SK-N-SH (cell line): ENCODE results near the gene NPFF. TPM values are rescaled to one million over a fixed set of nuclear protein-coding genes. Genes with fewer than 3 reads are reported as not detected.

ENCODE experiments used
- CTCF ChIA-PET: fragments of 300-600, 350-600 bp; formaldehyde crosslinking; extraction: SDS; loops from one replicate; lab custom pipeline; 2021; lab: Yijun Ruan, JAX
- POLR2A ChIA-PET: fragments of 350-600 bp; sonication (Branson Sonifier 250); formaldehyde crosslinking; extraction: SDS; loops from one replicate; lab custom pipeline; 2020; ENCODE audit warnings: antibody characterized with exemption, inconsistent platforms; lab: Yijun Ruan, JAX
- DNase-seq: peaks from one replicate; pipeline ENCODE4 v3.0.0; 2012
- H2AFZ ChIP-seq: fragments of 200-600 bp; sonication (generic); 2 replicates; pipeline ENCODE4 v1.8.1; 2016; ENCODE audit warnings: antibody characterized with exemption, mild to moderate bottlenecking, low read depth
- H3F3A ChIP-seq: fragments of 200-600 bp; sonication (generic); replicated peaks from 2 replicates; pipeline ENCODE3; 2016; ENCODE audit warnings: antibody characterized with exemption, mild to moderate bottlenecking; ENCODE audit not compliant: insufficient read depth
- H3K27ac ChIP-seq, 2 experiments: fragments of 200-500 bp in 1 of 2; fragments of 200-600 bp in 1 of 2; sonication (Bioruptor generic) in 1 of 2; sonication (generic), shearing (Covaris generic) in 1 of 2; 2 replicates each; pipeline versions ENCODE4 v1.5.1 to v1.6.1; 2014 to 2016; ENCODE audit warnings: low read depth in 2 of 2, inconsistent platforms in 1 of 2, low read length in 1 of 2, mild to moderate bottlenecking in 1 of 2, mixed read lengths in 1 of 2
- H3K27me3 ChIP-seq: fragments of 200-600 bp; sonication (generic), shearing (Covaris generic); 2 replicates; pipeline ENCODE4 v1.6.1; 2016; ENCODE audit warnings: mixed run types; ENCODE audit not compliant: insufficient read depth
- H3K36me3 ChIP-seq, 2 experiments: fragments of 200-500 bp in 1 of 2; fragments of 200-600 bp in 1 of 2; sonication (Bioruptor generic) in 1 of 2; sonication (generic) in 1 of 2; replicated peaks in 1 of 2; 2 replicates each; pipeline versions ENCODE3 to v1.5.1; 2014 to 2016; ENCODE audit warnings: low read length in 1 of 2, mild to moderate bottlenecking in 1 of 2; ENCODE audit not compliant: insufficient read depth in 2 of 2, control insufficient read depth in 1 of 2
- H3K4me1 ChIP-seq, 2 experiments: fragments of 200-500 bp in 1 of 2; fragments of 200-600 bp in 1 of 2; sonication (Bioruptor generic) in 1 of 2; sonication (generic), shearing (Covaris generic) in 1 of 2; 2 replicates each; pipeline versions ENCODE4 v1.5.1 to v1.6.1; 2014 to 2016; ENCODE audit warnings: low read depth in 1 of 2, low read length in 1 of 2, mixed run types in 1 of 2; ENCODE audit not compliant: insufficient read depth in 2 of 2, control insufficient read depth in 1 of 2
- H3K4me2 ChIP-seq: fragments of 200-600 bp; sonication (generic), shearing (Covaris generic); 2 replicates; pipeline ENCODE4 v1.6.1; 2017; ENCODE audit warnings: mixed run types
- H3K4me3 ChIP-seq, 2 experiments: fragments of 200-500 bp in 1 of 2; fragments of 200-600 bp in 1 of 2; sonication (Bioruptor generic) in 1 of 2; sonication (generic), shearing (Covaris generic) in 1 of 2; 2 replicates each; pipeline versions ENCODE4 v1.5.1 to v1.8.1; 2014 to 2016; ENCODE audit warnings: low read depth in 2 of 2, inconsistent platforms in 1 of 2, low read length in 1 of 2, mild to moderate bottlenecking in 1 of 2, mixed read lengths in 1 of 2, moderate library complexity in 1 of 2
- H3K79me2 ChIP-seq: fragments of 200-600 bp; sonication (generic); 2 replicates; pipeline ENCODE4 v1.8.1; 2017; ENCODE audit warnings: mild to moderate bottlenecking; ENCODE audit not compliant: insufficient read depth
- H3K9ac ChIP-seq: fragments of 200-600 bp; sonication (generic); 2 replicates; pipeline ENCODE4 v1.6.1; 2017; ENCODE audit warnings: mixed run types
- H3K9me2 ChIP-seq: fragments of 200-600 bp; sonication (generic); 2 replicates; pipeline ENCODE4 v1.6.1; 2017; ENCODE audit warnings: mixed run types
- H3K9me3 ChIP-seq: fragments of 200-600 bp; sonication (generic); 2 replicates; pipeline ENCODE4 v1.6.1; 2017; ENCODE audit warnings: mixed run types, mild to moderate bottlenecking, moderate library complexity
- H4K20me1 ChIP-seq: fragments of 200-600 bp; sonication (generic); 2 replicates; pipeline ENCODE4 v1.6.1; 2017; ENCODE audit warnings: mild to moderate bottlenecking, mixed run types; ENCODE audit not compliant: insufficient read depth
- ELF1 ChIP-seq: IDR thresholded peaks from 2 replicates; pipeline ENCODE4 v1.4.0; 2012
- EP300 ChIP-seq, 2 experiments: IDR thresholded peaks; 2 replicates each; pipeline versions ENCODE4 v1.4.0 to v1.6.1; 2012; ENCODE audit warnings: borderline replicate concordance in 1 of 2, low read depth in 1 of 2, low read length in 1 of 2
- EZH2phosphoT487 ChIP-seq: fragments of 200-600 bp; sonication (generic); IDR thresholded peaks from 2 replicates; pipeline ENCODE4 v1.6.1; 2017; ENCODE audit warnings: low read depth, mixed run types, mild to moderate bottlenecking, antibody characterized with exemption, moderate library complexity, borderline replicate concordance
- FOXM1 ChIP-seq: IDR thresholded peaks from 2 replicates; pipeline ENCODE4 v1.4.0; 2012; ENCODE audit warnings: low read depth, mild to moderate bottlenecking
- GABPA ChIP-seq: IDR thresholded peaks from 2 replicates; pipeline ENCODE4 v1.4.0; 2012; ENCODE audit warnings: low read depth, mild to moderate bottlenecking
- IRF3 ChIP-seq: fragments of 150-350 bp; IDR thresholded peaks from 2 replicates; pipeline ENCODE4 v1.6.1; 2016; ENCODE audit warnings: mild to moderate bottlenecking, low read depth, low read length
- JUND ChIP-seq: IDR thresholded peaks from 2 replicates; pipeline ENCODE4 v1.4.0; 2012
- MAX ChIP-seq: IDR thresholded peaks from 2 replicates; pipeline ENCODE4 v1.4.0; 2012; ENCODE audit warnings: low read depth
- MEF2A ChIP-seq: IDR thresholded peaks from 2 replicates; pipeline ENCODE4 v1.4.0; 2012; ENCODE audit warnings: low read depth, borderline replicate concordance
- PBX3 ChIP-seq: IDR thresholded peaks from 2 replicates; pipeline ENCODE4; 2012
- POLR2AphosphoS5 ChIP-seq: IDR thresholded peaks from 2 replicates; pipeline ENCODE4 v1.6.1; 2012; ENCODE audit warnings: low read depth, low read length
- RAD21 ChIP-seq: IDR thresholded peaks from 2 replicates; pipeline ENCODE4 v1.6.1; 2012; ENCODE audit warnings: mild to moderate bottlenecking, low read length
- REST ChIP-seq: IDR thresholded peaks from 2 replicates; pipeline ENCODE4 v1.6.1; 2012; ENCODE audit warnings: mild to moderate bottlenecking, low read depth, low read length, moderate library complexity
- RFX5 ChIP-seq: IDR thresholded peaks from 2 replicates; pipeline ENCODE4 v1.6.1; 2012; ENCODE audit warnings: mild to moderate bottlenecking, improper control_type of control experiment, low read length
- TAF1 ChIP-seq: IDR thresholded peaks from 2 replicates; pipeline ENCODE4 v1.6.1; 2012; ENCODE audit warnings: low read depth, mild to moderate bottlenecking, low read length, moderate library complexity, borderline replicate concordance
- YY1 ChIP-seq: IDR thresholded peaks from 2 replicates; pipeline ENCODE4 v1.4.0; 2012; ENCODE audit warnings: low read depth, mild to moderate bottlenecking
- WGBS: methylation state at CpG from one replicate; pipeline ENCODE4 v1.1.6; 2017; ENCODE audit warnings: low lambda C conversion rate; 5-methylcytosine and 5-hydroxymethylcytosine counted together
- polyA plus RNA-seq, 3 experiments: library from polyadenylated mRNA; depleted of rRNA; stranded (reverse); fragments of >200 nt; gene quantifications; 2 replicates each; pipeline ENCODE4 v1.2.3, GENCODE V29; 2012

NPFF gene
- polyA plus RNA-seq, 1 of the 3 experiments (the other 2 are of a cell fraction) = 0.13 TPM

GRCh38 chr12:53515291-53515680 lies 8.0 kb upstream of the NPFF start (continued):
- TF ChIP-seq MEF2A = no peak
- TF ChIP-seq EP300 (IDR thresholded peaks at IDR 0.05; ENCODE audit: borderline replicate concordance in 1 of 2, low read depth in 1 of 2, low read length in 1 of 2) = no peak
- no peak for TF ChIP-seq RAD21
- no peak for TF ChIP-seq YY1
- no peak for TF ChIP-seq FOXM1
- no peak for TF ChIP-seq ELF1
- no peak for TF ChIP-seq EZH2phosphoT487
- TF ChIP-seq, all 33 proteins: peak for 0

- POLR2A ChIA-PET = no interaction called here
- H4K20me1 ChIP-seq = no peaks in the 10 kb centered on the region
- H3K4me2 ChIP-seq = no peak overlapping the region
- H3K9ac ChIP-seq = no peak overlapping the region
- no peaks in the 10 kb centered on the region for H3K9me2 ChIP-seq
- no peak overlapping the region for H2AFZ ChIP-seq
- H3K79me2 ChIP-seq = no peaks in the 10 kb centered on the region
- CTCF ChIA-PET = interaction anchor here (1.2 to 4.0 kb wide), 4 partner anchors 9 to 232 kb away, joined by 4 to 19 read pairs (median 6); partner anchors contain the start of gene AAAS
- H3K36me3 ChIP-seq = peaks cover 52 to 62% of the 10 kb centered on the region in 2 experiments
- no peaks in the 10 kb centered on the region for H3K27me3 ChIP-seq
- DNase-seq = no peak
- no peaks in the 10 kb centered on the region for H3F3A ChIP-seq
- no peak overlapping the region for H3K27ac ChIP-seq
- 80% methylated on average over 6 of the region's 6 CpGs for WGBS
- no peaks in the 10 kb centered on the region for H3K9me3 ChIP-seq
- no peak for TF ChIP-seq RFX5
- TF ChIP-seq, all 33 proteins: peak for 0
- Histone ChIP-seq H3K4me1 (no peaks in the 10 kb centered on the region), H3K4me3 (no peak overlapping the region)
Observed at GRCh38 chr12:53514628-53515290, 7.5 kb upstream of the NPFF start.

GRCh38 chr12:53513712-53514410 lies 6.6 kb upstream of the NPFF start:
- H3K9me3 ChIP-seq = no peaks in the 10 kb centered on the region
- H3K36me3 ChIP-seq = peaks cover 48 to 58% of the 10 kb centered on the region in 2 experiments
- no peak overlapping the region for H3K9ac ChIP-seq
- no peak for DNase-seq
- no peaks in the 10 kb centered on the region for H3K4me1 ChIP-seq
- no peaks in the 10 kb centered on the region for H3K79me2 ChIP-seq
- TF ChIP-seq PBX3 = no peak
- TF ChIP-seq YY1 = no peak
- TF ChIP-seq GABPA = no peak
- TF ChIP-seq RAD21 = no peak
- TF ChIP-seq REST = no peak
- TF ChIP-seq JUND = no peak
- TF ChIP-seq FOXM1 = no peak
- no peak for TF ChIP-seq MAX
- no peak for TF ChIP-seq POLR2AphosphoS5
- no peak for TF ChIP-seq TAF1
- no peak for TF ChIP-seq EZH2phosphoT487
- no peak for TF ChIP-seq IRF3
- no peaks in the 10 kb centered on the region for H3K9me2 ChIP-seq
- POLR2A ChIA-PET = no interaction called here
- H3K27ac ChIP-seq = no peak overlapping the region
- H3K4me2 ChIP-seq = no peak overlapping the region
- no peaks in the 10 kb centered on the region for H4K20me1 ChIP-seq
- peaks cover 5% of the 10 kb centered on the region for H3F3A ChIP-seq
- CTCF ChIA-PET = interaction anchor here (1.1 to 1.4 kb wide), 2 partner anchors 9 to 30 kb away, joined by 3 read pairs; no protein-coding TSS in a partner anchor
- WGBS = 89% methylated on average over 6 of the region's 6 CpGs
- no peaks in the 10 kb centered on the region for H3K27me3 ChIP-seq
- no peak overlapping the region for H2AFZ ChIP-seq
- H3K4me3 ChIP-seq = no peak overlapping the region
